HEK293 (cell line): Measurements from ENCODE around the gene NUMB.
A peak's percentile ranks its signal among the peaks of the same experiment; 100 is the strongest.

Experiments
- CTCF ChIA-PET: fragments of 350-600 bp; formaldehyde crosslinking; extraction: SDS; loops from one replicate; lab custom pipeline; 2021; ENCODE audit warnings: antibody characterized with exemption; lab: Yijun Ruan, JAX
- POLR2A ChIA-PET: fragments of 300-600 bp; formaldehyde crosslinking; extraction: SDS; loops from one replicate; lab custom pipeline; 2020; ENCODE audit warnings: antibody characterized with exemption, inconsistent platforms; lab: Yijun Ruan, JAX
- H3K27ac ChIP-seq: fragments of 200-500 bp; sonication (Bioruptor generic); 2 replicates; pipeline ENCODE4 v1.5.1; 2014; ENCODE audit warnings: low read depth, low read length, control low read depth, inconsistent platforms; ENCODE audit errors: extremely low read depth
- H3K36me3 ChIP-seq, 2 experiments: fragments of 200-500 bp in 1 of 2; sonication (Bioruptor generic) in 1 of 2; 1 replicate in 1 of 2; 2 replicates in 1 of 2; pipeline ENCODE4 v1.5.1; 2014 to 2017; ENCODE audit warnings: inconsistent platforms in 2 of 2, low read length in 2 of 2; ENCODE audit not compliant: control insufficient read depth in 2 of 2, insufficient read depth in 1 of 2
- H3K4me1 ChIP-seq: fragments of 200-500 bp; sonication (Bioruptor generic); 2 replicates; pipeline ENCODE4 v1.5.1; 2014; ENCODE audit warnings: mild to moderate bottlenecking, low read length, inconsistent platforms; ENCODE audit not compliant: control insufficient read depth, insufficient read depth
- H3K4me3 ChIP-seq: 2 replicates; pipeline ENCODE4 v1.5.1; 2011; ENCODE audit warnings: low read depth, mild to moderate bottlenecking, control low read depth, low read length, moderate library complexity
- H3K9me3 ChIP-seq: fragments of 200-500 bp; sonication (Bioruptor generic); 2 replicates; pipeline ENCODE4 v1.5.1; 2014; ENCODE audit warnings: low read depth, low read length, inconsistent platforms; ENCODE audit not compliant: control insufficient read depth, insufficient read depth
- CTCF ChIP-seq: fragments of 450-650 bp; formaldehyde crosslinking; IDR thresholded peaks from 2 replicates; pipeline ENCODE4 v1.5.1; 2016; ENCODE audit warnings: missing biosample characterization, missing genetic modification characterization
- FEZF1 ChIP-seq: fragments of 450-650 bp; formaldehyde crosslinking; IDR thresholded peaks from 2 replicates; pipeline ENCODE4 v1.5.1; 2016; ENCODE audit warnings: missing biosample characterization, missing genetic modification characterization
- KLF9 ChIP-seq: fragments of 450-650 bp; formaldehyde crosslinking; IDR thresholded peaks from 2 replicates; pipeline ENCODE4 v1.5.1; 2016; ENCODE audit warnings: missing biosample characterization, missing genetic modification characterization, low read depth
- PRDM10 ChIP-seq: fragments of 450-650 bp; formaldehyde crosslinking; IDR thresholded peaks from 2 replicates; pipeline ENCODE4 v1.5.1; 2016; ENCODE audit warnings: missing biosample characterization, missing genetic modification characterization
- REST ChIP-seq: fragments of 450-650 bp; formaldehyde crosslinking; IDR thresholded peaks from 2 replicates; pipeline ENCODE4 v1.5.1; 2016; ENCODE audit warnings: missing biosample characterization, missing genetic modification characterization
- SP3 ChIP-seq: fragments of 450-650 bp; formaldehyde crosslinking; IDR thresholded peaks from 2 replicates; pipeline ENCODE4 v1.5.1; 2016; ENCODE audit warnings: missing biosample characterization, missing genetic modification characterization
- ZFHX2 ChIP-seq: fragments of 450-650 bp; formaldehyde crosslinking; conservative IDR thresholded peaks from 2 replicates; pipeline ENCODE4 v1.5.1; 2016; ENCODE audit warnings: missing biosample characterization, missing genetic modification characterization
- ZNF48 ChIP-seq: fragments of 450-650 bp; formaldehyde crosslinking; IDR thresholded peaks from 2 replicates; pipeline ENCODE4 v1.5.1; 2016; ENCODE audit warnings: missing biosample characterization, missing genetic modification characterization
- ZNF488 ChIP-seq: fragments of 450-650 bp; formaldehyde crosslinking; IDR thresholded peaks from 2 replicates; pipeline ENCODE4 v1.5.1; 2016; ENCODE audit warnings: missing biosample characterization, missing genetic modification characterization
- ZNF544 ChIP-seq: fragments of 450-650 bp; formaldehyde crosslinking; IDR thresholded peaks from 2 replicates; pipeline ENCODE4 v1.5.0; 2017; ENCODE audit warnings: missing biosample characterization, missing genetic modification characterization
- ZNF623 ChIP-seq: fragments of 450-650 bp; formaldehyde crosslinking; IDR thresholded peaks from 2 replicates; pipeline ENCODE4 v1.5.1; 2016; ENCODE audit warnings: missing biosample characterization, missing genetic modification characterization

NUMB gene

GRCh38 chr14:73467377-73467776 is 9.0 kb upstream of the NUMB start:
- H3K9me3 ChIP-seq, result no peaks in the 10 kb centered on the region
- TF ChIP-seq ZNF544 (tag by site-specific recombination) (no peak), ZNF48 (no peak)
- TF ChIP-seq, all 188 proteins: peak for 0
- Histone ChIP-seq H3K36me3 (no peaks in the 10 kb centered on the region), H3K4me1 (peaks cover 6% of the 10 kb centered on the region; the same call in 1 of the 2 replicates), H3K4me3 (no peak overlapping the region), H3K27ac (no peak overlapping the region)
- POLR2A ChIA-PET, result interaction anchor here (1.2 kb wide), 1 partner anchor 9 kb away, joined by 3 read pairs; the partner anchor contains the start of gene NUMB
- CTCF ChIA-PET, result interaction anchor here (0.6 to 1.4 kb wide), 4 partner anchors 13 to 352 kb away, joined by 3 read pairs; no protein-coding TSS in a partner anchor

- no peak overlapping the region for H3K27ac ChIP-seq
- H3K4me3 ChIP-seq, result no peak overlapping the region
- POLR2A ChIA-PET, result no interaction called here
These were observed 8.5 kb upstream of the NUMB start for GRCh38 chr14:73466861-73467260.

GRCh38 chr14:73465823-73466532 is 7.6 kb upstream of the NUMB start:
- Histone ChIP-seq H3K4me3 (no peak overlapping the region), H3K36me3 (no peaks in the 10 kb centered on the region), H3K4me1 (peaks cover 17% of the 10 kb centered on the region), H3K27ac (no peak overlapping the region), H3K9me3 (no peaks in the 10 kb centered on the region)
- POLR2A ChIA-PET, result no interaction called here
- TF ChIP-seq KLF9 (tag by site-specific recombination) (no peak), FEZF1 (tag by site-specific recombination) (peak; percentile 72)
- CTCF ChIA-PET, result interaction anchor here (1.3 kb wide), 1 partner anchor 167 kb away, joined by 3 read pairs; no protein-coding TSS in a partner anchor

More at GRCh38 chr14:73466861-73467260, 8.5 kb upstream of the NUMB start:
- no peak for TF ChIP-seq ZNF488
- no peak for TF ChIP-seq ZNF623 (tag by site-specific recombination)
- CTCF ChIA-PET, result interaction anchor here (0.6 to 1.4 kb wide), 5 partner anchors 13 to 351 kb away, joined by 3 read pairs; no protein-coding TSS in a partner anchor
- Histone ChIP-seq H3K36me3 (no peaks in the 10 kb centered on the region), H3K9me3 (no peaks in the 10 kb centered on the region), H3K4me1 (peaks cover 9% of the 10 kb centered on the region)

- ChIA-PET CTCF (interaction anchor here (1.4 to 2.4 kb wide), 2 partner anchors 9 to 168 kb away, joined by 6 to 15 read pairs; no protein-coding TSS in a partner anchor), POLR2A (no interaction called here)
- TF ChIP-seq ZFHX2 (tag by site-specific recombination) (peak; percentile 16; the same call in 1 of the 2 replicates), SP3 (tag by site-specific recombination) (no peak)
- H3K27ac ChIP-seq, result no peak overlapping the region
- no peaks in the 10 kb centered on the region for H3K9me3 ChIP-seq
- no peaks in the 10 kb centered on the region for H3K36me3 ChIP-seq
- H3K4me1 ChIP-seq, result peaks cover 26% of the 10 kb centered on the region
- H3K4me3 ChIP-seq, result no peak overlapping the region
These were observed 5.1 kb upstream of the NUMB start for GRCh38 chr14:73463411-73463810.

- H3K36me3 ChIP-seq, result no peaks in the 10 kb centered on the region
- TF ChIP-seq REST (tag by site-specific recombination) (no peak), PRDM10 (tag by site-specific recombination) (peak; percentile 82), CTCF (tag by site-specific recombination) (no peak)
- H3K4me1 ChIP-seq, result peaks cover 26% of the 10 kb centered on the region
- CTCF ChIA-PET, result interaction anchor here (0.9 to 2.4 kb wide), 3 partner anchors 9 to 167 kb away, joined by 5 to 15 read pairs (median 6); no protein-coding TSS in a partner anchor
- no peaks in the 10 kb centered on the region for H3K9me3 ChIP-seq
- POLR2A ChIA-PET, result interaction anchor here (1.5 kb wide), 1 partner anchor 28 kb away, joined by 9 read pairs; the partner anchor contains the start of gene RIOX1
- H3K27ac ChIP-seq, result no peak overlapping the region
- no peak overlapping the region for H3K4me3 ChIP-seq
These were observed 4.5 kb upstream of the NUMB start for GRCh38 chr14:73462815-73463214.
